ENCODE results near the gene GNAL. TPM values are rescaled to one million over a fixed set of nuclear protein-coding genes. Genes with fewer than 3 reads are reported as not detected.
A peak's percentile ranks its signal among the peaks of the same experiment; 100 is the strongest.

Gene GNAL
- total and polyA plus RNA-seq, 2 experiments from 2014 or later, result 7.5 to 21.6 TPM

- Histone ChIP-seq H4K20me1 (replicated peaks; ENCODE audit: insufficient read depth) (no peaks in the 10 kb centered on the region), H3K4me3 (peak overlapping the region; percentile 73), H3K4me2 (peak overlapping the region; percentile 88), H3K36me3 (ENCODE audit: insufficient read depth) (no peaks in the 10 kb centered on the region; the same call in 1 of the 2 replicates), H3K27ac (ENCODE audit: low read depth) (no peak overlapping the region), H3K27me3 (ENCODE audit: insufficient read depth) (peaks cover 42% of the 10 kb centered on the region), H2AFZ (peak overlapping the region; percentile 99), H3K79me2 (replicated peaks; ENCODE audit: insufficient read depth) (no peaks in the 10 kb centered on the region), H3F3A (replicated peaks; ENCODE audit: low read depth) (0 out of 2 replicates have a peak, but pooled peaks cover 3% of the 10 kb centered on the region), H3K9me2 (ENCODE audit: insufficient read depth) (no peaks in the 10 kb centered on the region), H3K4me1 (ENCODE audit: insufficient read depth) (peaks cover 6% of the 10 kb centered on the region; the same call in 1 of the 2 replicates)
- Mint-ChIP-seq H3K4me3 (peak overlapping the region; percentile 72), H3K36me3 (ENCODE audit: low read depth) (peaks cover 5% of the 10 kb centered on the region; the same call in 2 of the 3 replicates), H3K27ac (no peak overlapping the region), H3K4me1 (peaks cover 13% of the 10 kb centered on the region), H3K27me3 (ENCODE audit: insufficient read depth, low read depth, poor library complexity) (peaks cover 34% of the 10 kb centered on the region), H3K9me3 (peaks cover 4% of the 10 kb centered on the region; the same call in 1 of the 3 replicates)
- 0 out of 4 replicates have a peak, but pooled peaks of 1 of the 2 experiments have one; percentile 6 for TF ChIP-seq CTCF (conservative IDR thresholded peaks at IDR 0.05; ENCODE audit: low read depth in 2 of 2)
- TF ChIP-seq, protein P1, sequence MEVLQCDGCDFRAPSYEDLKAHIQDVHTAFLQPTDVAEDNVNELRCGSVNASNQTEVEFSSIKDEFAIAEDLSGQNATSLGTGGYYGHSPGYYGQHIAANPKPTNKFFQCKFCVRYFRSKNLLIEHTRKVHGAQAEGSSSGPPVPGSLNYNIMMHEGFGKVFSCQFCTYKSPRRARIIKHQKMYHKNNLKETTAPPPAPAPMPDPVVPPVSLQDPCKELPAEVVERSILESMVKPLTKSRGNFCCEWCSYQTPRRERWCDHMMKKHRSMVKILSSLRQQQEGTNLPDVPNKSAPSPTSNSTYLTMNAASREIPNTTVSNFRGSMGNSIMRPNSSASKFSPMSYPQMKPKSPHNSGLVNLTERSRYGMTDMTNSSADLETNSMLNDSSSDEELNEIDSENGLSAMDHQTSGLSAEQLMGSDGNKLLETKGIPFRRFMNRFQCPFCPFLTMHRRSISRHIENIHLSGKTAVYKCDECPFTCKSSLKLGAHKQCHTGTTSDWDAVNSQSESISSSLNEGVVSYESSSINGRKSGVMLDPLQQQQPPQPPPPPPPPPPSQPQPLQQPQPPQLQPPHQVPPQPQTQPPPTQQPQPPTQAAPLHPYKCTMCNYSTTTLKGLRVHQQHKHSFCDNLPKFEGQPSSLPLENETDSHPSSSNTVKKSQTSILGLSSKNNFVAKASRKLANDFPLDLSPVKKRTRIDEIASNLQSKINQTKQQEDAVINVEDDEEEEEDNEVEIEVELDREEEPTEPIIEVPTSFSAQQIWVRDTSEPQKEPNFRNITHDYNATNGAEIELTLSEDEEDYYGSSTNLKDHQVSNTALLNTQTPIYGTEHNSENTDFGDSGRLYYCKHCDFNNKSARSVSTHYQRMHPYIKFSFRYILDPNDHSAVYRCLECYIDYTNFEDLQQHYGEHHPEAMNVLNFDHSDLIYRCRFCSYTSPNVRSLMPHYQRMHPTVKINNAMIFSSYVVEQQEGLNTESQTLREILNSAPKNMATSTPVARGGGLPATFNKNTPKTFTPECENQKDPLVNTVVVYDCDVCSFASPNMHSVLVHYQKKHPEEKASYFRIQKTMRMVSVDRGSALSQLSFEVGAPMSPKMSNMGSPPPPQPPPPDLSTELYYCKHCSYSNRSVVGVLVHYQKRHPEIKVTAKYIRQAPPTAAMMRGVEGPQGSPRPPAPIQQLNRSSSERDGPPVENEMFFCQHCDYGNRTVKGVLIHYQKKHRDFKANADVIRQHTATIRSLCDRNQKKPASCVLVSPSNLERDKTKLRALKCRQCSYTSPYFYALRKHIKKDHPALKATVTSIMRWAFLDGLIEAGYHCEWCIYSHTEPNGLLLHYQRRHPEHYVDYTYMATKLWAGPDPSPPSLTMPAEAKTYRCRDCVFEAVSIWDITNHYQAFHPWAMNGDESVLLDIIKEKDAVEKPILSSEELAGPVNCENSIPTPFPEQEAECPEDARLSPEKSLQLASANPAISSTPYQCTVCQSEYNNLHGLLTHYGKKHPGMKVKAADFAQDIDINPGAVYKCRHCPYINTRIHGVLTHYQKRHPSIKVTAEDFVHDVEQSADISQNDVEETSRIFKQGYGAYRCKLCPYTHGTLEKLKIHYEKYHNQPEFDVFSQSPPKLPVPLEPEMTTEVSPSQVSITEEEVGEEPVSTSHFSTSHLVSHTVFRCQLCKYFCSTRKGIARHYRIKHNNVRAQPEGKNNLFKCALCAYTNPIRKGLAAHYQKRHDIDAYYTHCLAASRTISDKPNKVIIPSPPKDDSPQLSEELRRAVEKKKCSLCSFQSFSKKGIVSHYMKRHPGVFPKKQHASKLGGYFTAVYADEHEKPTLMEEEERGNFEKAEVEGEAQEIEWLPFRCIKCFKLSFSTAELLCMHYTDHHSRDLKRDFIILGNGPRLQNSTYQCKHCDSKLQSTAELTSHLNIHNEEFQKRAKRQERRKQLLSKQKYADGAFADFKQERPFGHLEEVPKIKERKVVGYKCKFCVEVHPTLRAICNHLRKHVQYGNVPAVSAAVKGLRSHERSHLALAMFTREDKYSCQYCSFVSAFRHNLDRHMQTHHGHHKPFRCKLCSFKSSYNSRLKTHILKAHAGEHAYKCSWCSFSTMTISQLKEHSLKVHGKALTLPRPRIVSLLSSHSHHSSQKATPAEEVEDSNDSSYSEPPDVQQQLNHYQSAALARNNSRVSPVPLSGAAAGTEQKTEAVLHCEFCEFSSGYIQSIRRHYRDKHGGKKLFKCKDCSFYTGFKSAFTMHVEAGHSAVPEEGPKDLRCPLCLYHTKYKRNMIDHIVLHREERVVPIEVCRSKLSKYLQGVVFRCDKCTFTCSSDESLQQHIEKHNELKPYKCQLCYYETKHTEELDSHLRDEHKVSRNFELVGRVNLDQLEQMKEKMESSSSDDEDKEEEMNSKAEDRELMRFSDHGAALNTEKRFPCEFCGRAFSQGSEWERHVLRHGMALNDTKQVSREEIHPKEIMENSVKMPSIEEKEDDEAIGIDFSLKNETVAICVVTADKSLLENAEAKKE (CRISPR knock-in tag; IDR thresholded peaks at IDR 0.05), result no peak
- TF ChIP-seq CREB1 (CRISPR knock-in tag; IDR thresholded peaks at IDR 0.05; ENCODE audit: low read depth), result no peak
- ATAC-seq, result no peak; the same call in 2 of the 3 replicates
- no peak for DNase-seq (ENCODE audit: low spot score)
These were observed 61.7 kb downstream of the GNAL start for GRCh38 chr18:11750581-11751310.

All from GM23338 (cell line).